NCI-H774 (cell line): ENCODE data around the gene EDAR.

ENCODE experiments used
- DNase-seq: peaks from one replicate; lab custom pipeline; 2025; lab: John Stamatoyannopoulos, UW

EDAR gene

GRCh38 chr2:108852375-108852774 lies 136.6 kb downstream of the EDAR start:
- DNase-seq, result no peak

DNA sequence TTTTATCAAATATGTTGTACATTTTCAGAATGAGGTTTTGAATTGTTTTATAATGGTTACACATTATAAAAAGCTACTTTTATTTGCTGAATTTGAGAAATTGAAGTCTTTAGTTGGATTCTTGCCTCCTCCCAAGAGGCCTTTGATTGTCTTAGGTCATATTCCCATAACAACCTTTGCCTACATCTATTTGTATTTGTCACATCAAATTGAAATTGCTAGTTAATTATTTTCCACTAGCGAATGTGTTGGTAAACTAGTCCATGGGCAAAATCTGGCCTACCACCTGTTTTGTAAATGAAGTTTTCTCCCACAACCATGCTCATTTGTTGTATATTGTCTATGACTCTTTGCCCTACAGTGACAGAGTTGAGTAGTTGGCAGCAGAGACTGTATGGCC lies 142.0 kb downstream of the EDAR start:
- no peak for DNase-seq

DNA sequence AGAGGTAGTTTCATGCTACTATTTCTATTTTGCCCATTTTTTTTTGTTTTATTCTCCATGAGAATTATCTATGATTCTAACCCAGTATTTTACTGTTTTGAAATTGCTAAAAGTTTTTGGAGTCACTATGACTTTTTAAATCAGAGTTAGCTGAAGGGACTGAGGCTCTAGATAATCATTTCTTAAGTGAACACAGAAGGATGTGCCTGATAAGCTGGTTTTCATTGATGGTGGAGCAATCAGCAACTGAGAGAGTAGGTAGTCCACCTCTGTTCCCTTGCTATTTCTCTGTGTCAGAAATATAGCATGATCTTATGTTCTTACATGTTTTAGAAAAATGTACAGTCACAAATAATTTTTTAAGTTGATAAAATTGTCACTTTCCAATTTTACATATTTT lies 143.1 kb downstream of the EDAR start:
- DNase-seq, result no peak
